ENCODE measurements around the gene STRA6.
"Not testable (repeated sequence)": the region's sequence is repeated elsewhere in the genome, so short reads cannot be mapped to it uniquely, and the experiment has no call there.

The STRA6 gene

DNA sequence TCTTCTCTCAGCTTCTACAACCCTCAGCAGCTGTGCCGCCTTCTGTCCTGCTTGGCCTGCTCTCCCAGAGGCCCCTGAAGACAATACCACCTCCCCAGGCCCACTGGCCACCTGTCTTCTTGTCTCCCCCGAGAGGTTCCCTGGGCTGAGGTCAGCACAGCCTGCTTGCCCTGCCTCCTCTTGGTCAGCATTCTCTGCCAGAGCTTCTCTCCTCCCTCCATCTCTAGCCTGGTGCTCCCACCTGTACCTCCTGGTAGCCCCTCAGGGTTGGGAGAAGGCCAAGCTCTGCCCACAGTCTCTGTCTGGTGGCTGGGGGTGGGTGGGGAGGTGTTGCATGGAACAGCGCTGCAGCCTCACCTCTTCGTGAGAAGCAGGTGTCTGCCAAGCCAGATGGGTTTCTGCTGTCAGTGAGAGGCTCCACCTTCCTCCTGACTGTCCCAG is 34.7 kb downstream of the STRA6 start:
- no peak for DNase-seq (ENCODE audit: extremely low read depth in 1 of 2, low read depth in 1 of 2)

DNA sequence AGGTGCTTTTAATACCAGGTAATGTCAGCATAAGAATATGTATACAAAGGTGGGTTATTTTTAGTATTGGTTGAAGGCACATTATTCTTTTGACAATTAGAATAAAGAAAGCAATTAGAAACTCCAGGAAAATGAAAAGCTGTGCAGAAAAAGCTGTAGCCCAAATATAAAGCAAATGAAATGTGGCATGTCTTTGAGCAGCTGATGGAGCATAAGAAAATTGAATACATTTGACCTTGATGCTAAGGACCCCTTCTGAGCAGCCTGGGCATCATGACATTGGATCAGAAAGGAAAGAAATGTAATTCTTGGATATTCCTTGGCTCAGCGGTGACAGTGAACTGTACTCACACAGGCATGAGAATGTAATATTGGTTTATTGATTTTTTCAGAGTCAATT is 37.1 kb downstream of the STRA6 start:
- no peak for DNase-seq (ENCODE audit: extremely low read depth in 1 of 2, low read depth in 1 of 2)

DNA sequence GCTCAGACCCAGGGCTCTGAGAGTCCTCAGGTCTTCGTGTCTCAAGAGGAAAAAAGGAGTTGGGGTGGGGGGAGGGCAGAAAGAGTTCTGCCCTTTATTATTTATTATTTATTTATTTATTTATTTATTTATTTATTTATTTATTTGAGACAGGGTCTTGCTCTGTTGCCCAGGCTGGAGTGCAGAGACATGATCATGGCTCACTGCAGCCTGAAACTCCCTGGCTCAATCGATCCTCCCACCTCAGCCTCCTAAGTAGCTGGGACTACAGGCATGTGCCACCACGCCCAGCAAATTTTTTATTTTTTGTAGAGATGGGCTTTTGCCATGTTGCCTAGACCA is 40.4 kb downstream of the STRA6 start:
- not testable (repeated sequence) for DNase-seq (ENCODE audit: extremely low read depth in 1 of 2, low read depth in 1 of 2)

DNA sequence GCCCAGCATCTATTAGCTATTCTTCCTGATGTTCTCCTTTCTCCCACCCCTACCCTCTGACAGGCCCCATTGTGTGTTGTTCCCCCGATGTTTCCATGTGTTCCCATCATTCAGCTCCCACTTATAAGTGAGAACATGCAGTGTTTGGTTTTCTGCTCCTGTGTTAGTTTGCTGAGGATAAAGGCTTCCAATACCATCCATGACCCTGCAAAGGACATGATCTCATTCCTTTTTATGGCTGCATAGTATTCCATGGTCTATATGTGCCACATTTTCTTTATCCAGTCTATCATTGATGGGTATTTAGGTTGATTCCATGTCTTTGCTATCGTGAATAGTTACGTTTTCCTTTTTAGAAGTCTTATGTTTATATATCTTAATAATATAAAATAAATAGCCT is 42.2 kb downstream of the STRA6 start:
- not testable (repeated sequence) for DNase-seq (ENCODE audit: extremely low read depth in 1 of 2, low read depth in 1 of 2)

DNA sequence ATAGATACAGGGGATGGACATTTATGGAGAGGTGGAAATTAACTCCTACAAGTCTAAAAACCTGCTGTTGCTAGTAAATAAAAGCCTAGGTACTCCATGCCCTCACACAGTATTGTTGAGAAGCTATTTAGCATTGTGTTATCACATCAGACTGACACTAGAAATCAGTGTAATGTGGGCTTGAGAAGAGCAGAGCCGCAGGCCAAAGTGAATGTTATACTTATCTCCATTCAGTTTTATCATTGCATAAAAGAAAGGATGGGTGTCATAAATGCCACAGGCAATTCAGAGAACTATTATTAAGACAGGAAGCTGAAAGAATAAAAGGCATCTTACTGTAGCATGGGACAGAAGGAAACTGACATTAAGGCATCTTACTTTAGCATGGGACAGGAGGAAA is 42.8 kb downstream of the STRA6 start:
- no peak for DNase-seq (ENCODE audit: extremely low read depth in 1 of 2, low read depth in 1 of 2)

DNA sequence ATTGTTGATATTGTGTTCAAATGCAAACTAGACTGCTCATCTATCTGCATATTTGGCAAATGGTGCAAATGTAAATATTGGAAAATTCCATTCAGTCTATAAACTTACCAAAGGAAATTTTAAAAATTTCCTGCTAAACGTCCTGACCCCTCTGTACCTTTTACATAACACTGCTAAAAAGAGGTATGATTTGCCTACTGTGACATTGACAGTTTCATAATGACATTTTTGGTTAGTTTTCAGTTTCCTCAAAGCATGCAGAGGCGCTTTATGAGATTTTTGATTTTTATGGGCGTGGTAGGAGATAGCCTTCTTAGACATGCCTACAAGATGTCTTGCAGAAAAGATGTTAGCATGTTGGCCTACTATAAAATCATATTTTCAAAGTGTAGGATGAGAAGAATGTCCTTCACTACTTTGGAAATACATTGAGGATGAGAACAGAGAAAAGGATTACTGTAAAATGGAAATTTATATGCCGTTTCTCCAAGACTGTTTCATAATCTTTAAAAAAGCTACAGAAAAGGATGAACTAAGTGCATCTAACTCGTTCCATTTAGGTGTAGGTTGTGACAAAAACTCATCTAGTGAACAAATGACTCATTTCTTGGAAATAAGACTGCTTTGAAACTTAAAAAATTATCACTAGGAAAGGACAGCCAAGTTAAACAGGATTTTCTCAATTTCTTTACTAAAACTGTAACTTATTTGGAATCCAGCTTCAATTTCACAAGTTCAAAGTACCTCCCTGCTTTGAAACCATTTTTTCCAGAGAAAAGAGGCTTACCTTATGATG is 43.5 kb downstream of the STRA6 start:
- no peak for DNase-seq (ENCODE audit: extremely low read depth in 1 of 2, low read depth in 1 of 2)

DNA sequence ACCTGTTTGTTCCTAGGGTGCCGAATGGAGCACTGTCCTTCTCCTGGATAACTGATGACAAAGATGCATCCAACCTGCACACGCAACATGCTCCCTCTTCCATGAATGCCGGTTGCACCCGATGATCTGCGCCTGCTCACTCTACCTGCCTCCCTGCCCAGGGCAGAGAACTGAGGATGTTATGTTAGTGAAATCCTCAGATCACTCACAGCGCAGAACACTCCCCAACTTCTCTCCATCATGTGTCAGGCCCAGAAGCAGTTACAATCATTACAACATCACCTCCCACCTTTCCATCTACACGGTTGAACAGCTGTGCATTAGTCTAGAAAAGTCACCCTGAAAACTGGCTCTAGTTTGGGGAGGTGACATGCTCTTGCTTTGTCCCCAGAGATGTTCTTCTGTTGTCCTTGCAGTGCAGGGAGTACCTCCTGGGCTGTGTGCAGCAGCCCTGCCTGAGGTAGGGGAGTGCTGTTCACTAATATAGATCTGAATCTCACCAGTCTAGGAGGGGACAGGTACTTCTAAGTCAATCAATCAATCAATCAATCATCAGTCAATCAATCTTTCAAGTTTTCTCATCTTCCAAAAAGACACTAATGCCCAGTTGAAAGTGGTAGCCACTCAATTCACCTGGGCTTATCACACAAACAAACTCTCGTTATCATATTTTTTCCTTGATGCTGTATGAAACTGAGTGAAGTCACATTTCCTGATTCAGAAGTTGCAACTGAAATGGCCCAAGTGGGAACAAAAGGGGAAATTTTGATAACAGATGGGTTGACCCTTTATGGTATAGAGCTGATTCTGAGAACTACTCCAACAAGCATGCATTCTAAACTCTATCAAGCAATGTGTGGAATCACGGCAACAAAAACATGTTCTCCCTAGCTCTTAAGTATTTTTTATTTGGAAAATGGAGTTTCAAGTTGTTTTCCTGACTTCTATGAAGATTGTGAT is 44.4 kb downstream of the STRA6 start:
- no peak for DNase-seq (ENCODE audit: extremely low read depth in 1 of 2, low read depth in 1 of 2)

DNA sequence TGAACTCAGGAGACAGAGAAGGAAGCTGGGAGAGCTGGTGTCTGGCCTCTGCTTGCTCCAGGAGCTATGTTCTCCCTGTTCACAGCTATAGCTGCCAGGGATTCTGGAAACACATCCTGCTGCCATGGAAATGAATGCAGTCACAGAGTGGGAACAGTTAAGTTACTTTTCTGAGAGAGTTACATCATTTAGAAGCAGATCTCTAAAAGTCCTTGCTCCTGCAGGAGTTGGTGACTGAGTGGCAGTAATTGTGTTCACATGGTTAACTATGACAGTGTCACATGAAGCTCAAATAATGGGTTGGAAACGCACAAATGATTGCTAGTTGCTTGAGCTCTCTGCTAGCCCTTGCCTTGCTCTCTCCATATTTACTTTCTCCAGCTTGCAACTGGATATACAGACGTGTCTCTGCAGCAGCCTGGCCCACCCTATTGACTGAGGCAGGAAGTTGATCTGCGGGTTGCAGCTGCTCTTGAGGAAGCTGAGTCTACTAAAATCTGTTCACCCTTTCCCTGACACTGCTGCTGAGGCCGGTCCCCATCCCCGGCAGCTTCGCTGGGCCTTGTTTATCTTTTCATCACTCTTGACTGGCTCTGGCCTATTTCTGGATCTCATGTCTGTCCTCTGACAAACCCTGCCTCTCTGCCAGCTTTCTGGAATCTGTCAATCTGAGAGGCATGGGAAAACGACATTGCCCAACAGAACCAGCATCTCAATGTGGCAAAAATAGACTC is 45.7 kb downstream of the STRA6 start:
- no peak for DNase-seq (ENCODE audit: extremely low read depth in 1 of 2, low read depth in 1 of 2)

DNA sequence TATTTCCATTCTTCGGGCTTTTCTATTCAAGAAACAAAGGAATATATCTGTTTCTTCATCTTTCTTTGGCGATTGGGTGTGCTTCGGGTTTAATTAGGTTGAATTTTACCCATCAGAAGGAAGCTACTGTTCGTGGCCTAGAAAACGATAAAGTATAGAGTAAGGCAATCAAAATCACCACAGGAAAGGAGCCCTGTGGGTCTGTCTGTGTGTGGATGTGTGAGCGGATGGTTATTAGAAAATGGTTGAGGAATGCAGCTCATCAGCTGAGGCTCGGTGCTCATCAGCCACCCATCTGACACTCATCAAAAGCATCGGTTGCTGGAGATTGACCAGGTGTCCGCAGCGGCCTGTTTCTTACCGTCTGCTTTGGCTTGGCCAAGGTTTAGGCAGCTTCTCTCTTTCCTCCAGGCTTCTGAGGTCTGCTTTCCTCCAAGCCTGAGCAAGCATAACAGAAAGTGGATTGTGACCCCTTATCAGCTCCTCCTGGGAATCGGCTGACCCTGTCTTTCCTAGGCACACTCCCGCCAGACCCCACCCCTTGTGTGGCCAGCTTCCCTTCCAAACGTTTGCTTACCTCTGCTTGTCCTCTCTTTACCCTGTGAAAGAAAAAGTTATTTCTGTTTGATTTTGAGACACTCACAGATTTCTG is 46.7 kb downstream of the STRA6 start:
- no peak for DNase-seq (ENCODE audit: extremely low read depth in 1 of 2, low read depth in 1 of 2)

DNA sequence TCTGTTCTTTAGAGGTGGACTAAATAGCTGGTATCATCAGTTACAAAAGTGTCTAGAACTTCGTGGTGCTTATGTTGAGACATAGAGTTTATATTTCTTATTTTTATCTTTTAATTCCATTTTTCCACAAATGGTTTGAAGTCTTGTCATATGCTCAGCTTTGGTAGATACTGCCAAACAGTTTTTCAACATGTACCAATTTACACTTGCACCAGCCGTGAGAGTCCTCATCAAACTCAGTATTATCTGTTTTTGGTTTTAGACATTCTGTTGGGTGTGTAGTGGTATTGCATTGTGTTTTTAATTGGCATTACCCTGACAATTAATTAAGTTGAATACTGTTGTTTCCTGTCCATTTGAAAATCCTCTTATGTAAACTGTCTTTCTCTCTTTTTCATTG is 55.5 kb downstream of the STRA6 start:
- DNase-seq (ENCODE audit: extremely low read depth in 1 of 2, low read depth in 1 of 2), result no peak

DNA sequence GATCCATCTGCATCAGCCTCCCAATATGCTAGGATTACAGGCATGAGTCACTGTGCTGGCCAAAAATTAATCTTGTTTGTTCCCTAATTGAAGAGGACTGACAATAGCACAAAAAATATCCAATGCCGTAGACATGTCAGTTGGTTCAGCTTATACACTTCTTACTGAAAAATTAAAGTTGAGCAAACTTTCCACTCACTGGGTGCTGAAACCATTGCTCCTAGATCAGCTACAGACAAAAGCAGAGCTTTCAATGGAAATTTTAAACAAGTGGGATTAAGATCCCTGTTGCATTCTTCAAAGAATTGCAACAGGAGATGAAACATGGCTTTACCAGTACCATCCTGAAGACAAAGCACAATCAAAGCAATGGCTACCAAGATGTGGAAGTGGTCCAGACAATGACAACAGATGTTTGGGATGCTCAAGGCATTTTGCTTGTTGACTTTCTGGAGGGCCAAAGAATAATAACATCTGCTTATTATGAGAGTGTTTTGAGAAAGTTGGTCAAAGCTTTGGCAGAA is 56.2 kb downstream of the STRA6 start:
- DNase-seq (ENCODE audit: extremely low read depth in 1 of 2, low read depth in 1 of 2), result no peak

DNA sequence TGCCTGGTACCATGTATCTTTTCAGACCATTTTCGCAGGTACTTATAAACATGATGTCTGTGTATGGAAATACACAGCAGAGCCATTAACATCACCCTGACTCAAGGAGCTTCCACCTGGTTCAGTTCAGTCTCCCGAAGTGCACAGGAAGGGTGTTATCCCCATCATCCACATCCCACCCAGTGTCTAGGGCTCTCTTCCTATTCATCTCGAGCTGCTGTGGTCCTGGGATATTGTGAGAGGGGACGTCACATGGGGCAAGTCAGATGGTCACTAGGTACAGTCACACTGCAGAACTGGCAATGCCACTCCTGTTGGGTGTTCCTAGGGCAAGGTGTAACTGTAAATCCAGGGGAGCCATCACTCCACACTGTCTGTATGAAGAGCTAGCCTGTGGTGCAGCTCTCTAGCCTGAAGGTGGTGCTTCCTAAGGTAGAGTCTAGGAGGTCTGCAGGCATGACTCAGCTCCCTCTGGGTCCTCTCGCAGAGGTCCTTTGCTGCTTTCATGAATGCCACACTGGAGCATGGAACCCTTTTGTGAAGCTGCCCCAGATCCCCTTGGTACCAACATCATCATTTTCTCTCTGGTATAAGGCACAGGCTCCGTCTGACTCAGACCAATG is 58.3 kb downstream of the STRA6 start:
- DNase-seq (ENCODE audit: extremely low read depth in 1 of 2, low read depth in 1 of 2), result no peak

DNA sequence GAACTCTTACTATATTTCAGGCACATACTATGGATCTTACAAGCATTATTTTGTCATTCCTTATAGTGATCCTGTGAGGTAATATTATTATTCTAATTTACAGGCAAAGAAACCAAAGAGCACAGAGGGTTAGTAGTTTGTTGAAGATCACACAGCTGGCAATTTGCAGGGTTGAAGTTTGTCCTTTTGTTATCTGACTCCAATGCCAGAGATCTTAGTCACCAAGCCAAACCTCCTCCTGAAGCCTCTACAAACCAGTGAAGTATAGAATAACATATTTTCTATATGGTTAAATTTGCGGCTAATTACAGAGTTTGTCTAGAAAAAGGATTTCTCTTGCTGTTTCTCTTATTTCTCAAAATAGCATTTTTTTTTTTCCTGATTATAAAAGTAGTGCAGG is 61.0 kb downstream of the STRA6 start:
- DNase-seq (ENCODE audit: extremely low read depth in 1 of 2, low read depth in 1 of 2), result no peak

DNA sequence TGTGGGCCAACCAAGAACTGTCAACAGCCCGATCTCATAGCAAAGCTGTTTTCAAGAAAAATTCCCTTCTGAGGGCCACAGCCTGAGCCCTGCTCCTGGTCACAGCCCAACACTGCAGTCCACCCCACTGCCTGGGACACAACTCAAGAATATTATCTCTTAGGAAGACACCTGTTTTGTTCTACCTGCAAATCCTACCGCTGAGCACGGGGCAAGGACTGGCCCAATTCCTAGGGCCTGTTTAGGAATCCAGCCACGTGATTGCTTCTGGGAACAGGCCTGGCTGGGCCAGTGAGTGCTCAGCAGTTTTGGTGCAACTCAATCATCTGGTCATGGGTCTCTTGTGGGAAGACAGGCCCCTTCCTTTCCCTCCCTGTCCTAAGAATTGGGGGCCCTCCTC is 63.9 kb downstream of the STRA6 start:
- no peak for DNase-seq (ENCODE audit: extremely low read depth in 1 of 2, low read depth in 1 of 2)

DNA sequence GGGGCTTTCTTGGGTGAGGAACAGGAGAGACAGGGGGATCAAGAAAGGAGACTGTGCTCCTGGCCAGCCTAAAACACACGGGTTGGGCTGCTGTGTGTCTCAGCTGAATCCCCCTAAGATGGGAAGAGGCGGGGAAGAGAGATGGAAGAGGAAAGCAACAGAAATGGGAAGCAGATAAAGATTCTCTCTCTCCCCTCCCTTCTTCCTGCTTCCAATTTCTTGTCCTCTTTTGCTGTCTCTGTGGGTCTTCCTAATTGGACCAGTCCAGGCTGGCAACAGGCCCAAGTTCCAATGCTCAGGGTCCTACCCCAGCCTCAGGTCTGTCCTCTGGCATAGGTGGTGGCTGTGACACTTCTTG is 65.1 kb downstream of the STRA6 start:
- DNase-seq (ENCODE audit: extremely low read depth in 1 of 2, low read depth in 1 of 2), result no peak

DNA sequence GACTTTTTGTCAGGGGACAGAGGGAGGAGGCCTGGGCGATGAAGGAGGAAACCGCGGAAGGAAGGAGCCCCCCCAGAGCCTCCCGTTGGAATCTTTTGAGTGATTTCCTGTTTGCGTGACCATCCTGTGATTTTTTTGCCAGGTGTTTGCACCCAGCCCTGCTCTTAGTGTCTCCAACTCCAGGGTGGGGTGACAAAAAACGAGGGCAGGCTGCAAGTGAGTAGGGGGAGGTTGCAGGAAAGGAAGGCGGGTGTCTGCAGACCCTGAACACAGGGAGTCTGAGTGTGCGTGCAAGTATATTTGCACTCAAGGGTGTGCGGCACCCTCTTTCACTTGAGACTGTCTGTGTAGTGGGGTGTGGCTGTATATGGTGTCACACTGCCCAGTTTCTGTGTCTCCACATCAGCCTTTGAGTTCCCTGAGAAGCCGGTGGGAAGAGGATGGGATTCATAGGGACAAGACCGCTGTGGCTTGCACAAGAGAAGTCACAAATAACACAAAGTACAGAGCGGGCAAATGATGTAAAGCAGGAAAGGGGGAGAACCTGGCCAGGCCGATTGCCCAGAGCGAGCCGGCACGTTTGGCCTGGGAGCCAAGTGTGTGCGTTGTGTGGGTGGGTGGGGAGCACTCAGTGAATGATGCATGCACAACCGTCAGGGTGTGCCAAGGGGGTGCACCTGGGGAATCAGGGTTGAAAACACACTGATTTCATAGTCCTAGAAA is 65.6 kb downstream of the STRA6 start:
- DNase-seq (ENCODE audit: extremely low read depth in 1 of 2, low read depth in 1 of 2), result no peak

DNA sequence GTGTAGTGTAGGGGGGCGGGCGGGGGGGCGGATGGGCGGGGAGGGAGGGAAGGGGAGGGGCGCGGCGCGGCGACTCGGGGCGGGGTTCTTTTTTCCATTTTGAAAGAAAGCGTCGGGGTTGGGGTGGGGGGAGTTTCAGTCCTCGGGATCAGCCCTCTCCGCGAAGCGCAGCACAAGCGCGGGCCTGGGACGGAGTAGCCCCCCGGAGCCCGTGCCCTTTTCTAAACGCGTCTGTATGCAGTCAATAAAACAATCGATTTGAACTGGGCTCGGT is 66.1 kb downstream of the STRA6 start:
- DNase-seq (ENCODE audit: extremely low read depth in 1 of 2, low read depth in 1 of 2), result no peak

DNA sequence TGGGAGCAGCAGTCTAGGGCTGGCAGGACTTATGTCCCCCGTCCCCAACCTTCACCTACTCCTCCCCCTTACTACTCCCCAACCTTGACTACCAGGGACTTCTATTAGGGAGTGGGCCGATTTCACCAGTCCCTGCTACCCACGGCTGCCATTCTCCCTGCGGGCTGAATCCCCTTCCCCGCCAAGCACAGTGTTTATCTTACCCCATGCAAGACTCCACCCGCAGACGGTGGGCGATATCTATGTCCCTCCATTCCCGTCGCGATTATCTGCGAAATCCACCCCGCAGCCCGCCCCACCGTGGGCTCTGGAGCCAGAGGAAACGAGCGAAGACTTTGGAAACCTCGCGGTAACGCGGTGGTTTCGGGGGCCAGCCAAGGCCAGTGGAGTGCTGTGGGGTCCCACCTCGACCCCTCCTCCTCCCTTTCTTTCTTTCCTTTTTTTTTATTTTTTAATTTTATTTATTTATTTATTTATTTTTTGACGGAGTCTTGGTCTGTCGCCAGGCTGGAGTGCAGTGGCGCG is 67.5 kb downstream of the STRA6 start:
- DNase-seq (ENCODE audit: extremely low read depth in 1 of 2, low read depth in 1 of 2), result no peak

DNA sequence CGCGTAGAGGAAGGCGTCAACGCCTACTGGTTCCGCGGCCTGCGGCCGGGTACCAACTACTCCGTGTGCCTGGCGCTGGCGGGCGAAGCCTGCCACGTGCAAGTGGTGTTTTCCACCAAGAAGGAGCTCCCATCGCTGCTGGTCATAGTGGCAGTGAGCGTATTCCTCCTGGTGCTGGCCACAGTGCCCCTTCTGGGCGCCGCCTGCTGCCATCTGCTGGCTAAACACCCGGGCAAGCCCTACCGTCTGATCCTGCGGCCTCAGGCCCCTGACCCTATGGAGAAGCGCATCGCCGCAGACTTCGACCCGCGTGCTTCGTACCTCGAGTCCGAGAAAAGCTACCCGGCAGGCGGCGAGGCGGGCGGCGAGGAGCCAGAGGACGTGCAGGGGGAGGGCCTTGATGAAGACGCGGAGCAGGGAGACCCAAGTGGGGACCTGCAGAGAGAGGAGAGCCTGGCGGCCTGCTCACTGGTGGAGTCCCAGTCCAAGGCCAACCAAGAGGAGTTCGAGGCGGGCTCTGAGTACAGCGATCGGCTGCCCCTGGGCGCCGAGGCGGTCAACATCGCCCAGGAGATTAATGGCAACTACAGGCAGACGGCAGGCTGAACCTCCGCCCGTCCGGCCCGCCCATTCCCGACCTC is 68.1 kb downstream of the STRA6 start:
- no peak for DNase-seq (ENCODE audit: extremely low read depth in 1 of 2, low read depth in 1 of 2)

Measured in activated CD8-positive, alpha-beta memory T cell treated with anti-CD3 and anti-CD28 coated beads for 1 hour (primary cell).